ENCODE data around the gene SHISA7.
A peak's percentile ranks its signal among the peaks of the same experiment; 100 is the strongest.
"Not testable (repeated sequence)": the region's sequence is repeated elsewhere in the genome, so short reads cannot be mapped to it uniquely, and the experiment has no call there.

The SHISA7 gene

DNA sequence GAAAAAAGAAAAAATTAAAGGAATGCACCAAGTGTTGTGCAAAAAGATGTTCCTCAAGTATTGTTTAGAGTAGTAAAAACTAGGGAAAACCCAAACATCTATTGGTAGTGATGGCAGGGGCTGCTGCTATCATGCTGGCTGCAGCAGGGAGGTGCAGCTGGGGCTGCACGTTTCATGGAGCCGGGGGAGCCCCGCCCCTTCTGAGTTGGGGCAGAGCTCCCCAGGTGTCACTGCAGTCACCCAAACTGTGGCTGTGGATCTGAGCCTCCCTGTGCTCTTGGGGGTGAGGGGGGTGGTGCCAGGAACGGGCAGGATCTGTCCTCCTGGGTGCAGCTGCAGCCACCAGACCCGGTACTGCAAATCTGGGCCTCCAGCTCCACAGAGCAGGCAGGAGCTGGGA is 24.0 kb downstream of the SHISA7 start:
- DNase-seq, result no peak
- TF ChIP-seq POLR2A (IDR thresholded peaks at IDR 0.05; ENCODE audit: low read length) (no peak), GATA1 (IDR thresholded peaks at IDR 0.05; ENCODE audit: low read depth, low read length) (no peak)

DNA sequence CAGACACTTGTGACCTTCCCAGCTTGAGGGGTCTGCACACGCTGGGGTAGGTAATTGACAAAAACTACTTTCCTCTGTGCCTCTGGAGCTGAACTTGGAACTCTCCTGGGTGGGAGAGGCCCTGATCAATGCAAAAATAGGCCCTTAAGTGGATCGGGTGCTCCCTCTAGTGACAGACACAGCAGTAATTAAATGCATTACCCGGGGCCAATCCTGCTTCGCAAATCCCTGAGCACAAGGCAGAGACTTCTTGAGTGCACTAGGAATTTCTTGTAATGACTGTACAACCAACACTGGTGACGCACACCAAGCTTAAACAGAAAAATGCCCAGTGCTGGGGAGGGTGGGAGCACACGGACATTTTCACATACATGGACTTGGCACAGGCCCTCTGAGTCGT is 24.9 kb downstream of the SHISA7 start:
- DNase-seq, result peak; percentile 72 to 84
- TF ChIP-seq GATA1 (IDR thresholded peaks at IDR 0.05; ENCODE audit: low read depth, low read length), result no peak
- TF ChIP-seq POLR2A (IDR thresholded peaks at IDR 0.05; ENCODE audit: low read length), result no peak

DNA sequence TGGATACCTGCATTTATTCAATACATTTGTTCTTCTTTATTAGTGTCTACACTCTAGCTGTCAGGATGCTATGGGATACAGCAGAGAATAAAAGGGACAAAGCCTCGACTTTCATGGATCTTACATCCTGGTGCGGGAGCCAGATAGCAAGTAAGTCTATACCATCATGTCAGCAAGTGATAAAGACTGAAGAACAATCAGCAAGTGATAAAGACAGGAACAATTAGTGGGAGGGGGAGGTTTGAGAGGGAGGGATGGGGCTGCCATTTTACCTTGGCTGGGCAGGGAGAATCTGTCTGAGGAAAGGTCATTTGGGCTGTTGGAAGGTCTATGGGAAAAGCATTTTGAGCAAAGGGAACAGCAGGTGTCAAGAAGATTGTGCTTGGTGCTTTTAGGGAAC is 32.9 kb downstream of the SHISA7 start:
- TF ChIP-seq POLR2A (IDR thresholded peaks at IDR 0.05; ENCODE audit: low read length) (no peak), GATA1 (IDR thresholded peaks at IDR 0.05; ENCODE audit: low read depth, low read length) (no peak)
- DNase-seq, result no peak

DNA sequence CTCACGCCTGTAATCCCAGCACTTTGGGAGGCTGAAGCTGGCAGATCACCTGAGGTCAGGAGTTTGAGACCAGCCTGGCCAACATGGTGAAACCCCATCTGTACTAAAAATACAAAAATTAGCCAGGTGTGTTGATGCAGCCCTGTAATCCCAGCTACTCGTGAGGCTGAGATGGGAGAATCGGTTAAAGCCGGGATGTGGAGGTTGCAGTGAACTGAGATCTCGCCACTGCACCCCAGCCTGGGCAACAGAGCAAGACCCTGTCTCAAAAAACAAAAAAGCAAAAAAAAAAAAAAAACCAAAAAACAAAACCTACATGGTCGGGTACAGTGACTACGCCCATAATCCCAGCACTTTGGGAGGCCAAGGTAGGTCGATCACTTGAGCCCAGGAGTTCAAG is 33.9 kb downstream of the SHISA7 start:
- not testable (repeated sequence) for DNase-seq

DNA sequence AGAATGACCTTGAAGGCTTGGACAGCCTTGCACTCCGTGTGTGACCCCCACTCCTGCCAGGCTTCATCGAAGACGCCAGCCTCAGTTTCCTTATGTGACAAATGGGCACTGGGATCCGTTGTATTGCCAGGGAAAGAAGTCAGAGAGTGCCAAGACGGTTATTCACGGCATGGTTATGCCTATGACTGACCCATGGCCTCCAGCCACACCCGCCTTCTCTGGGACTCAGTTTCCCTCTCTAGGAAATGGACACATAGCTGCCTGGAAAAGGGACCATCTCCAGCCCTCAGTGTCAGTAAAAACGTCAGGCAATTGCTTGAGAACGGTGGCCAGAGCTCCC is 34.6 kb downstream of the SHISA7 start:
- TF ChIP-seq POLR2A (IDR thresholded peaks at IDR 0.05; ENCODE audit: low read length) (no peak), GATA1 (IDR thresholded peaks at IDR 0.05; ENCODE audit: low read depth, low read length) (no peak)
- no peak for DNase-seq

DNA sequence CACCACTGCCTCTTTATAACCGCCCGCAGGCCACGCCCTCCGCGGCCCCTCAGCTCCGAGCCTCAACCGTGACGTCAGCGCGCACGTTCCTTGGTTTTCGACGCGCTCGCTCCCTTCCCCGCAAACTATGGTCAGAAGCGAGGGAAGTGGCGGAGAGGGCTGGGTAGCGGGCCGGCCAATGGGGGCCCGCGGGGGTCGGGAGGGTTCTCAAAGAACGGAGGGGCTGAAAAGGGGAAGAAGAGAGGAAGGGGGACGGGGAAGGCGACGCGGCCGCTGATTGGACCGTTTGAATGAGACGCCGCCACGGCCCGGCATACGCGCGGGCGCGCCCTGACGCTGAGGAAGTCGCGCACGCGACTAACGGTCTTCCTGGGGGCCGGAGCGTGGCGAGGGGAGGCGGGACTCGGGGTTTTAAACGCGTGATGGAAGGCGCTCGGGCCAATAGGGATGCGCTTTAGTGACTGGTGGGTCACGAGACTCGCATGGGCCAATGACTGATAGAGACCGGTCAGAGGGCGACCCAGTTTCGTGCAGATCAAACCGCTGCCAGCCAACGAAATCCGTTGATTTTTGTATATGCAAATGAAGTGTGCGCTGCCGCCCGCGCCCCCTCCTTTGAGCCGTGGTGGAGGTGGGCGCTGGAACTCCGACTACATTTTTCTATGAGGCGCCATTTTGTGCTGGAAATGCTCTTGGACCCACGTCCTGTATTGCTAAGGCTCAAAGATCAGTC is 35.1 kb downstream of the SHISA7 start:
- peak; percentile 98 to 99 for DNase-seq
- TF ChIP-seq POLR2A (IDR thresholded peaks at IDR 0.05; ENCODE audit: low read length) (peak; percentile 72), GATA1 (IDR thresholded peaks at IDR 0.05; ENCODE audit: low read depth, low read length) (no peak)

DNA sequence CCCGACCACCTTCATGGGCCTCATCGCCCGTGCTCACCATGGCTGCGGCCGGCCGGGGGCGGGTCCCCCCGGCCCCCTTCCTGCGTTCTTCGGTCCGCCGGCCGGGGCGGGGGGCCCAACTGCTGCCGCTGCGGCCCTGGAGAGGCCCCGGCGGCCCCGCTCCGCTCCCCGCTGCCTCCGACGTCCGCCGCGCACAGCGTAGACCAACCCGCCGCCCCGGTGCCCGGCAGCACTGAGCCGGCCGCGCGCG is 35.6 kb downstream of the SHISA7 start, which contains the start of gene UBE2S:
Gene UBE2S (minus strand): TSS at position 239 of the 250 bp plus-strand sequence. CDS start 199 bp downstream, at position 40.
- peak; percentile 96 for TF ChIP-seq POLR2A (IDR thresholded peaks at IDR 0.05; ENCODE audit: low read length)
- DNase-seq, result not testable (repeated sequence)

DNA sequence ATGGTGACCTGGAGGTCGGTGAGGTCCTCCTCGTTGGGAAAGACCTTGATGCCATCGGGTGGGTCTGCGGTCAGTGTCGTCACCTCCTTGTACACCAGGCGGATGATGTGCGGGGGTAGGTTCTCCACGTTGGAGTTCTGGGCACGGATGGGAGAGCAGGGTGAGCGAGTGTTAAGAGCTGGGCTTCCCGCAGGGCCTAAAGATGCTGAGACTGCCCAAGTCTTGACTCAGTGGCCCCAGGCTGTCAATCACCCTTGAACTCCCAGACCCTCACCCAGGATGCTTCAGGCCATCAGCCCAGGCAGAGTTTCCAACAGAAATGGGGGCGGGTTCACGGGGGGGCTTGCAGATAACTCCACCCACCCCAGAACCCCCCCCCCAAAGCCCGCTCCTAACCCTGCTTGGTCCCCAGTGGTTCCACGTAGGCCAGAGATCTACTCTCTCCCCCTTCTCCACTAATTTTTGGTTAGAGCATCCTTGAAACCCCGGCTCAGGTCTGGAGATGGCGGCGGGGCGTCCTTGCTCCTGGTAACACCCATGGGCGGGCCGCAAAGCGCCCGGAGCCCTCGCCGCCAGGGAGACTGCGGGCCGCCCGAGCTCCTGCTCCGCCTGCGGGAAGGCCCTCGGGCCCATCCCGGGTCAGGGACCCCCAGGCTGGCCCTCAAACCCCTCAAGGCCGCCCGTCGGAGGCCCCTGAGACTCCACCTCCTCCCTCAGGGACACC is 36.1 kb downstream of the SHISA7 start:
- TF ChIP-seq GATA1 (IDR thresholded peaks at IDR 0.05; ENCODE audit: low read depth, low read length) (no peak), POLR2A (IDR thresholded peaks at IDR 0.05; ENCODE audit: low read length) (no peak)
- DNase-seq, result peak; percentile 76 to 86

DNA sequence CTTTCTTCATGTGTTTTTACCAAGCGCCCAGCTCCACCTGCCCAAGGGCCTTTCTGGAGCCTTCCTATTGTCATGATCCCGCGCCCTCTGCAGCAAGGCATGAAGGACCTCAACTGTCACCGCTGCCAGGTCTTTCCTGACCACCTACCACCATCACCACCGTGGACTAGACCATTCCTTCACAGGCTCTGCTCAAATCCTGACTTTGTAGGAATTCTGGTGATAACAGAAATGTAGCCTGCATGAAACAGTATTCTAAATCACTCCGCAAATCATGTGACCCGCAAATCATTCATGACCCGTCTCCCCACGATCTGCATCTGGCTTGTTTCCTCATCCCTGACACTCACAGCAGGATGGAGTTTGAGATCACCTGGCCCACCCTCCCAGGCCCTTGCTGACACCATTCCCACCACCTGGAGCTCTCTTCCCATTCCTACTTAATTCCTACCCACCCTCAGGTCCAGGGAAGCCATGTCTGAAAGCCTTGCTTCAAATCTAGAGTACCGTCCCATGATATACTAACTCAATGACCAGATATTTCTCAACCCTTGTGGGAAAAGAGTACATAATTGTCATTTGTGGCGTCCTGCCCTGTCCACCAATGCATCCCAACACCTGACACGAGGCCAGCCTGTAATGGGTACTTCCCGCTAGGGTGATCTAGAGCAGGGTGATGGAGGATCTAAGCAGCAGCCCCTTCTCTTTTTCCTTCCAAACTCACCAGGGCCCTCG is 36.8 kb downstream of the SHISA7 start:
- TF ChIP-seq GATA1 (IDR thresholded peaks at IDR 0.05; ENCODE audit: low read depth, low read length) (no peak), POLR2A (IDR thresholded peaks at IDR 0.05; ENCODE audit: low read length) (no peak)
- DNase-seq, result peak in 1 of 2 experiments; percentile 51

DNA sequence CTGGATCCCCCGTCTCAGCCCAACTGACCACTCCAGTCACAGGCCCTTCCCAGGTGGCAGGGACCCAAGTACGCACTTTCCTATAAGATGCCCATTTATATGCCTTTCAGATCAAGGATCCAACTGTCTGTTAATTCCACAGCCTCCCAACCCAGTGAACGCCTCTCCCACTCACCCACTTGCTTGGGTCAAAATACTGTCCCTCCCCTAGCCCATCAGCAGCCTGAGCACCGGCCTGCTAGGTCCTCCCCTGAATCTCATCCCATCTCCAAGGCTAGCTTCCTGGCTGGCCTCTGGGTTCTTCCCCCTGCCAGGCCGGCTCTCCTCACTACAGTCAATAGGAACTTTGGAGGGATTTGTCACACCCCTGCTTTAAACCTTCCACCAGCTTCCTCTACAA is 37.5 kb downstream of the SHISA7 start:
- TF ChIP-seq POLR2A (IDR thresholded peaks at IDR 0.05; ENCODE audit: low read length) (no peak), GATA1 (IDR thresholded peaks at IDR 0.05; ENCODE audit: low read depth, low read length) (no peak)
- no peak for DNase-seq

DNA sequence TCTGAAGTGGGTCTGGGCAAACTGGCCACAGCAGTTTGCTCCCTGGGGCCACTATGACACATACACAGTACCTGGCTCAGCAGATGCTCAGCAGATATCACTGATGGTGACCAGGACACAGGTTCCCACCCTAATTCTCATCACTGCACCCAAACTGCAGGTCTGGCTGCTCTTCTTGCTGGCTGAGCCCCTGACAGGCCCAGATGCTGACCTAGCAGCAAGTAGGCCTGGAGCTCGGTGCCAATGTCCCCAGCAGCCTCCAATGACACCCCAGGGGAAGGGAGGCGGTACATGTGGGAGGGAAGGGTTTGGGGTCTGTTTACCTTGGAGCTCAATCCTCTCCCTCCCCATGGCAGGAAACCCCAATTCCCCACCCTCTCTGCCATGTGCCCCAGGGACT is 40.6 kb downstream of the SHISA7 start:
- TF ChIP-seq POLR2A (IDR thresholded peaks at IDR 0.05; ENCODE audit: low read length) (no peak), GATA1 (IDR thresholded peaks at IDR 0.05; ENCODE audit: low read depth, low read length) (no peak)
- no peak for DNase-seq

DNA sequence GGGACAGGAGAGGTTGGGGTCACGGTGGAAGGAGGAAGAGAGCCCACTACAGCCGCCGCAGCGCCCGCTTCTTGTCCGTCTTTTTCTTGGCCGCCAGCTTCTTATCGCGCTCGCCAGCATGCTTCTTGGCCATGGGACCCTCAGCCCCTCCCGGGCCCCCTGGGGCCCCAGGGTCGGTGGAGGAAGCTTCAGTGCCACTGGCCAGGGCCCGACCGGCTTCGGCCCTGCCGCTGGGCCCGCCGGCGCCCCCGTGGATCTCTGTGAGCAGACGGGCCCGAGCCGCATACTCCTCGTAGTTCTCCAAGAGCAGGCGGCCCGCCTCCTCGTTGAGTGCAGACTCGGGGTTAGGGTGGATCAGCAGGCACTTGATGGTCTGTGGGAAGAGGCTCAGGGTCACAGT is 41.7 kb downstream of the SHISA7 start:
- not testable (repeated sequence) for DNase-seq

DNA sequence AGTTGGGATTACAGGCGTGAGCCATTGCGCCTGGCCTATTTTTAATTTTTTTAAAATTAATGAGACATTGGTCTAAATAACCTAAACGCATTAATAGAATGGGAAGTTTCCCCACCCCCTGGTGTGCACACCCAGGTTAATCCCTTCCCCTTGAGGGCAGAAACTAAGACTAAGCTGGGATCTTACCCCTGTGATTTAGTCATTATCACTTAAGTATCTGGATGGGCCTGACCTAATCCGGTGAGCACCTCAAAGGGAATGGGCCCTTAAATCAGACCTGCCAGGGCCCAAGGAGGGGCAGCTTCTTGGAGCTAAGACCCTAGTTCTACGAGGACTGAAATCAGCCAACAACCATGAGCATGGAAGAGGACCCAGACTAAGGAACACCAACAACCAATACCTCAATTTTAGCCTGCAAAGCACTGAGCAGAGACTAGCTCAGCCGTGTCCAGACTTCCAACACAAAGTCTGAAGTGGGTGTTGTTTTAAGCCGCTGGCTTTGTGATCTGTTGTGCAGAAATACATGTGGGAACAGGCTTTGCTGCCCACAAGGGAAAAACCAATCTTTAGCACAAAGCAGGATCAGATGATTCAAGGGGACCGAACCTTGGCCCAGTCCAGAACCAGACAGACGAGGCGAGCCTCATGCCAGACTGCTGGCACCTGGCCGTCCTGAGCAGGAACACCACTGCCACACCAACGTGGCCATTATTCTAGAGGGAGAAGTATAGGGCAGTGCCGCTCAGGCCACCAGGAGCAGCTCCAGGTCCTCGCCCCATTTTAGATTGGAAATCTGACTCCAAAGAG is 42.6 kb downstream of the SHISA7 start:
- TF ChIP-seq GATA1 (IDR thresholded peaks at IDR 0.05; ENCODE audit: low read depth, low read length), result no peak
- TF ChIP-seq POLR2A (IDR thresholded peaks at IDR 0.05; ENCODE audit: low read length), result no peak
- no peak for DNase-seq

DNA sequence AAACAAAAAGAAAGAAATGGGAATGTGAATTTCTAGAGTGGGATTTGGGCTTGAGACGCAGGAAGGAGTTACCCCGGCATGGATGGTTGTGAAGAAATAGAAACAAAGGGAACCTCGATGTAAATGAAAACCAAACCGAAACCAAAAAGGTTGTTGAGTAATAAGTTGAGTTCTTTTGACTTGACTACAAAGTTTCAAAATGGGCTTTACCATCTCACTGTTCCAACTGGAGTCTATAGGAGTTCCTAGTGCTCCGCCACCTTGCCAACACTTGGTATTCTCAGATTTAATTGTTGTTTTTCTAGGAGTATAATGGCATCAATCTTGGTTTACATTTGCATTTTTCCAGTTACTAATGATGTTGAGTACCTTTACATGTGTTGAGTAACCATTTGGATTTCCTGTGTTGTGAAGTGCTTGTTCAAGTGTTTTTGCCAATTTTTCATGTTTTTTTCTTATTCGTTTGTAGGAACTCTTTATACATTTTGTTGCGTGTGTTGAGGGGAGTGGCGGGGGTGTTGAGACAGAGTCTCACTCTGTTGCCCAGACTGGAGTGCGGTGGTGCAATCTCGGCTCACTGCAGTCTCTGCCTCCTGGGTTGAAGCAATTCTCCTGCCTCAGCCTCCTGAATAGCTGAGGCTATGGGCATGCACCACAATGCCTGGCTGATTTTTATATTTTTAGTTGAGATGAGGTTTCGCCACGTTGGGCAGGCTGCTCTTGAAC is 44.7 kb downstream of the SHISA7 start:
- TF ChIP-seq POLR2A (IDR thresholded peaks at IDR 0.05; ENCODE audit: low read length), result no peak
- TF ChIP-seq GATA1 (IDR thresholded peaks at IDR 0.05; ENCODE audit: low read depth, low read length), result no peak
- DNase-seq, result no peak
